Body of pancreas (tissue), 4 donors: Measurements from ENCODE around the gene RBM20.

Experiments used
- CTCF ChIP-seq, 7 experiments: fragments of 450-650 bp in 4 of 7; fragments of 200-600 bp in 3 of 7; sonication (generic) in 3 of 7; IDR thresholded peaks; one replicate each; pipeline ENCODE4 v1.5.1; 2016 to 2019; ENCODE audit warnings: antibody characterized with exemption in 7 of 7
- POLR2A ChIP-seq, 3 donors: fragments of 450-650 bp; IDR thresholded peaks; one replicate each; pipeline ENCODE4 v1.6.1; 2016; ENCODE audit warnings: antibody characterized with exemption in 3 of 3, mild to moderate bottlenecking in 2 of 3

GRCh38 chr10:110742801-110743200 lies 98.7 kb downstream of the RBM20 start:
- TF ChIP-seq CTCF (IDR thresholded peaks at IDR 0.05), result no peak
- no peak for TF ChIP-seq POLR2A (IDR thresholded peaks at IDR 0.05)
